ENCODE results near the gene ZNF668.

The ZNF668 gene

DNA sequence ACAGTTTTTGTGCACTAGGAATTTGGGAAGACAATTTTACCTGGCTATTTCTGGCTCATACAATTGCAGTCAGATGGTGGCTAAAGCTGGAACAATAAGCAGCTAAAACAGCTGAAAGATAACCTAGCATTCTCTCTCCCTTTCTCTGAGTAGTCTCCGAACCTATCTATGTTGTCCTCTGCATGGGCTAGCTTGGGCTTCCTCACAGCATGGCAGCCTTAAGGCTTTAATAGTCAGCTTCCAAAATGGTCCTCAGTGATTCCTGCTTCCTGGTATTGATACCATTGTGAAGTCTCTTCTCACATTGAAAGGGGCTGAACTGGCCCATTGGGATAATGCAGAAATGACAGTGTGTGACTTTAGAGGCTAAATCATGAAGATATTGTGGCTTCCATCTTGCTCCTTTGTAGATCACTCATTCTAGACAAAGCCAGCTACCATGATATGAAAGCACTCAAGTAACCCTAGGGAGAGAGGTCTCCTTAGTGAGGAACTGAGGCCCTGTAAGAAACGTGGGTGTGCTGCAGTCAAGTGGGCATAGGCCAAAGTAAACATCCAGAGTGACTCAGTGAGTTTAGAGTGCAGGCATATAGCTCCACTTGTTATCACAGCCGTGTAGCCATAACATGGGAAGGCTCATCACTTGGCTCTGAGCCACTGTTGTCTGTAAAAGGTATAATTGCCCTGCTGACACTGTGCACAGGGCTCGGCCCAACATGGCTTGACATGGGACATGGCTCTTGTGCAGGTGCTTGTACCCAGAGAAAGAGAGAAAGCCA is 26.0 kb upstream of the ZNF668 start:
- H3K4me3 ChIP-seq (ENCODE audit: low read depth, low read length): no peak overlapping the region
- in situ Hi-C loops (cut with HindIII; ENCODE audit: low sequenced_read_pairs): no loop called here
- peak; percentile 36 for DNase-seq (ENCODE audit: low read depth, low spot score)
- TF ChIP-seq, protein P1, sequence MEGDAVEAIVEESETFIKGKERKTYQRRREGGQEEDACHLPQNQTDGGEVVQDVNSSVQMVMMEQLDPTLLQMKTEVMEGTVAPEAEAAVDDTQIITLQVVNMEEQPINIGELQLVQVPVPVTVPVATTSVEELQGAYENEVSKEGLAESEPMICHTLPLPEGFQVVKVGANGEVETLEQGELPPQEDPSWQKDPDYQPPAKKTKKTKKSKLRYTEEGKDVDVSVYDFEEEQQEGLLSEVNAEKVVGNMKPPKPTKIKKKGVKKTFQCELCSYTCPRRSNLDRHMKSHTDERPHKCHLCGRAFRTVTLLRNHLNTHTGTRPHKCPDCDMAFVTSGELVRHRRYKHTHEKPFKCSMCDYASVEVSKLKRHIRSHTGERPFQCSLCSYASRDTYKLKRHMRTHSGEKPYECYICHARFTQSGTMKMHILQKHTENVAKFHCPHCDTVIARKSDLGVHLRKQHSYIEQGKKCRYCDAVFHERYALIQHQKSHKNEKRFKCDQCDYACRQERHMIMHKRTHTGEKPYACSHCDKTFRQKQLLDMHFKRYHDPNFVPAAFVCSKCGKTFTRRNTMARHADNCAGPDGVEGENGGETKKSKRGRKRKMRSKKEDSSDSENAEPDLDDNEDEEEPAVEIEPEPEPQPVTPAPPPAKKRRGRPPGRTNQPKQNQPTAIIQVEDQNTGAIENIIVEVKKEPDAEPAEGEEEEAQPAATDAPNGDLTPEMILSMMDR (IDR thresholded peaks at IDR 0.05; ENCODE audit: low read depth, low read length): no peak

DNA sequence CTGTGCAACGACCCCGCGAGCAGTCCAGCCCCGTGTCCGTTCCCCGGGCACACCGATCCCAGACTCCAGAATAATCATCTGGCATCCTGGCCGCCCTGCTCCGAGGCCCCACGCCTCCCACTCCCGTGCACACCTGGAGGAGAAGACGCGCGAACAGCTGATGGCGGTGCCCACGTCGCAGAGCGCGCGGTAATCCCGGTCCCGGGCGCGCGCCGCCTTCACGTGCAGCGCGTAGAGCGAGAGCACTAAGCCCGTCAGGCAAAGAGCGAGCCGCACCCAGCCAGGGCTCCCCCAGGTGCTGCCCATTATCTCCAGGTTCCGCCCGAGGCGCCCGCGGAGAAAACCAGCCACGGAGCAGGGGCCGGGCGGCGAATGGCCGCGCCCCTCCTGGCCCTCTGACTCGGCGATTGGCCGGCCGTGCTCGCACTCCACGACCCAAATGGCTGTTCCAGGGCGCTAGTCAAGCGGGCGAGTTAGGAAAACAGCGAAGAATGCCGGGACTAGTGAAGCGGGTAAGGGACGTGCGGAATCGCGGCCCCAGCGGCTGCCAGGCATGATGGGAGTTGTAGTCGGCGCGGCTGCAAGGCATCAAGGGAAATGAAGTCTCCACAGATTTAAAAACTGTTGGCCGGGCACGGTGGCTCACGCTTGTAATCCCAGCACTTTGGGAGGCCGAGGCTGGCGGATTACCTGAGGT is 20.5 kb upstream of the ZNF668 start, which contains the start of gene VKORC1:
VKORC1 (minus strand) TSS at position 374 of the 697 bp plus-strand sequence; CDS start at position 306, 68 bp downstream.
- H3K4me3 ChIP-seq (ENCODE audit: low read depth, low read length): peak within 1 kb of the TSS; percentile 87
- TF ChIP-seq, protein P1 (IDR thresholded peaks at IDR 0.05; ENCODE audit: low read depth, low read length): no peak
- in situ Hi-C loops (cut with HindIII; ENCODE audit: low sequenced_read_pairs): no loop called here
- peak; percentile 98 for DNase-seq (ENCODE audit: low read depth, low spot score)

DNA sequence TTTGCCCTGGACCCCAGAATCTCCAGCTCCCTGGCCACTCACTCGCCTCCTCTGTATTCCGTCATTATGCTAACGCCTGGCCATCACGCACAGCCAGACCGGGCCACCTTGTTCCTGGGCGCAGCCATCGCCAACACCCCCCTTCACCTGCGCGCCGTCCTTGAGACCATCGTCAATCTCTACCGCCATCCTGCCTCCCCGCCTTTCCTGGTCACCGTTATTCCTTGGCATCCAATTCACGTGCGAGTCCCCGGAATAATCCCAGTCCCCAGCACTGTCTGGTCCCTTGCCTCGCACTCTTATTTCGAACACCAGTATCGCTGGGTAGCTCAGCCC is 20.0 kb upstream of the ZNF668 start:
- peak; percentile 19 for DNase-seq (ENCODE audit: low read depth, low spot score)
- in situ Hi-C loops (cut with HindIII; ENCODE audit: low sequenced_read_pairs): no loop called here
- TF ChIP-seq, protein P1 (IDR thresholded peaks at IDR 0.05; ENCODE audit: low read depth, low read length): no peak

DNA sequence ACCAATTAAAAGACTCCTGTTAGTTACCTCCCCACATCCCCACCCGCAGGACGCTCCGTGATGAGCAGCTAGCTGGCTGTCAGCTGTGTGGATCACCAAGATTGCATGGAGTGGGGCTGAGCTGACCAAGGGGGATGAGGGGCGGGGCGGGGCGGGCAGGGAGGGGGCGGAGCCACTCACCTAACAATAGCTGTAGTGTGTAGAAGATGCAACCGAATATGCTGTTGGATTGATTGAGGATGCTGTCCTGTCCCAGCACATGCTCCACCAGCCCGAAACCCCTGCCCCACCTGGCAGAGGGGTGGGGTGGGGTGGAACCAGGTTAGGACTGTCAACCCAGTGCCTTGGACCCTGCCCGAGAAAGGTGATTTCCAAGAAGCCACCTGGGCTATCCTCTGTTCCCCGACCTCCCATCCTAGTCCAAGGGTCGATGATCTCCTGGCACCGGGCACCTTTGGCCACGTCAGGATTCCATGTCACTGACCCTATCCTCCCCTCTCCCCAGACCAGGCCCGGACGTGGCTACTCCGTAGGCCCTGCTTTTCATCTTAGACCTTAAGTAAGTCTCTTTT is 19.2 kb upstream of the ZNF668 start:
- TF ChIP-seq, protein P1 (IDR thresholded peaks at IDR 0.05; ENCODE audit: low read depth, low read length): no peak
- DNase-seq (ENCODE audit: low read depth, low spot score): peak; percentile 32
- in situ Hi-C loops (cut with HindIII; ENCODE audit: low sequenced_read_pairs): no loop called here
- peak overlapping the region; percentile 87 for H3K4me3 ChIP-seq (ENCODE audit: low read depth, low read length)

More for the DNA sequence above, 20.0 kb upstream of the ZNF668 start:
- peak overlapping the region; percentile 87 for H3K4me3 ChIP-seq (ENCODE audit: low read depth, low read length)

DNA sequence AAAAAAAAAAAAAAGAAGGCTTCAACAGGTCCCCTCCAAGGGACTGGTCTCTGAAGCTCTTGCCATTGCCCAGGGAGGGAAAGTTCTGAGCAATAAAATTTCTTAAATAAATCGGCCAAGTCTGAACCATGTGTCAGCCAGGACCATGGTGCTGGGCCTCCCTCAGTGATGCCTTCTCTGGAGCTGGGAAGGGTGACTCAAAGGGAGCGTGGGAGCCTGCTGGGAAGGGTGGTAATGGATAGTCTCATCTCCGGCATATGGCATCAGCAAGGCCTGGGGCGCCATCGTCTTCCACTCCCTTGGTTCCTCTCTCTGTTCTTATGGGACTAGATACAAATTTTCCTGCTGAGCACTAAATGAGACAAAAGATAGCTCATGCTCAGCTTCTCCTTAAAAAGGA is 18.3 kb upstream of the ZNF668 start:
- in situ Hi-C loops (cut with HindIII; ENCODE audit: low sequenced_read_pairs): no loop called here
- H3K4me3 ChIP-seq (ENCODE audit: low read depth, low read length): no peak overlapping the region
- peak; percentile 26 for DNase-seq (ENCODE audit: low read depth, low spot score)
- TF ChIP-seq, protein P1 (IDR thresholded peaks at IDR 0.05; ENCODE audit: low read depth, low read length): no peak

DNA sequence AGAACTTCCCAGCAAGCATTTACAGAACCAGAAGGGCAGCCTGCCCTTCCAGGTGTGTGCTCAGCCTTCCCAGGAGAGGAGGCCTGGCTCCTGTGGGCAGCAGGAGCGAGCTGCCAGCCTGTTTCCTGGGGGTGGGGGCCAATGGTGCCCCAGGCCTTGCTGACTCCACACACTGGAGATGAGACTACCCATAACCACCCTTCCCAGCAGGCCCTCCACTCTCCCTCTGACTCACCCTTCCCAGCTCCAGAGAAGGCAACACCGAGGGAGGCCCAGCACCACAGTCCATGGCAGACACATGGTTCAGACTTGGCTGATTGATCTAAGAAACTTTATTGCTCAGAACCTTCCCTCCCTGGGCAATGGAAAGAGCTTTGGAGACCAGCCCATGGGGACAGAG is 16.5 kb upstream of the ZNF668 start:
- in situ Hi-C loops (cut with HindIII; ENCODE audit: low sequenced_read_pairs): no loop called here
- DNase-seq (ENCODE audit: low read depth, low spot score): peak; percentile 73
- no peak overlapping the region for H3K4me3 ChIP-seq (ENCODE audit: low read depth, low read length)
- TF ChIP-seq, protein P1 (IDR thresholded peaks at IDR 0.05; ENCODE audit: low read depth, low read length): no peak

Data from astrocyte of the spinal cord (primary cell).